Measurements from ENCODE around the gene BCAS1.

- TF ChIP-seq, protein P1, sequence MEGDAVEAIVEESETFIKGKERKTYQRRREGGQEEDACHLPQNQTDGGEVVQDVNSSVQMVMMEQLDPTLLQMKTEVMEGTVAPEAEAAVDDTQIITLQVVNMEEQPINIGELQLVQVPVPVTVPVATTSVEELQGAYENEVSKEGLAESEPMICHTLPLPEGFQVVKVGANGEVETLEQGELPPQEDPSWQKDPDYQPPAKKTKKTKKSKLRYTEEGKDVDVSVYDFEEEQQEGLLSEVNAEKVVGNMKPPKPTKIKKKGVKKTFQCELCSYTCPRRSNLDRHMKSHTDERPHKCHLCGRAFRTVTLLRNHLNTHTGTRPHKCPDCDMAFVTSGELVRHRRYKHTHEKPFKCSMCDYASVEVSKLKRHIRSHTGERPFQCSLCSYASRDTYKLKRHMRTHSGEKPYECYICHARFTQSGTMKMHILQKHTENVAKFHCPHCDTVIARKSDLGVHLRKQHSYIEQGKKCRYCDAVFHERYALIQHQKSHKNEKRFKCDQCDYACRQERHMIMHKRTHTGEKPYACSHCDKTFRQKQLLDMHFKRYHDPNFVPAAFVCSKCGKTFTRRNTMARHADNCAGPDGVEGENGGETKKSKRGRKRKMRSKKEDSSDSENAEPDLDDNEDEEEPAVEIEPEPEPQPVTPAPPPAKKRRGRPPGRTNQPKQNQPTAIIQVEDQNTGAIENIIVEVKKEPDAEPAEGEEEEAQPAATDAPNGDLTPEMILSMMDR (IDR thresholded peaks at IDR 0.05) = no peak
- TF ChIP-seq POLR2A (IDR thresholded peaks at IDR 0.05) = no peak
Observed at GRCh38 chr20:53930651-53931504, 139.5 kb downstream of the BCAS1 start.
